Measurements from ENCODE around the gene THTPA. TPM values are rescaled to one million over a fixed set of nuclear protein-coding genes. Genes with fewer than 3 reads are reported as not detected.

Gene THTPA
- total and polyA plus RNA-seq, 2 of the 13 experiments (the other 11 are each of a cell fraction or from before 2014, with no cell fraction given): 7.4 to 8.7 TPM

DNA sequence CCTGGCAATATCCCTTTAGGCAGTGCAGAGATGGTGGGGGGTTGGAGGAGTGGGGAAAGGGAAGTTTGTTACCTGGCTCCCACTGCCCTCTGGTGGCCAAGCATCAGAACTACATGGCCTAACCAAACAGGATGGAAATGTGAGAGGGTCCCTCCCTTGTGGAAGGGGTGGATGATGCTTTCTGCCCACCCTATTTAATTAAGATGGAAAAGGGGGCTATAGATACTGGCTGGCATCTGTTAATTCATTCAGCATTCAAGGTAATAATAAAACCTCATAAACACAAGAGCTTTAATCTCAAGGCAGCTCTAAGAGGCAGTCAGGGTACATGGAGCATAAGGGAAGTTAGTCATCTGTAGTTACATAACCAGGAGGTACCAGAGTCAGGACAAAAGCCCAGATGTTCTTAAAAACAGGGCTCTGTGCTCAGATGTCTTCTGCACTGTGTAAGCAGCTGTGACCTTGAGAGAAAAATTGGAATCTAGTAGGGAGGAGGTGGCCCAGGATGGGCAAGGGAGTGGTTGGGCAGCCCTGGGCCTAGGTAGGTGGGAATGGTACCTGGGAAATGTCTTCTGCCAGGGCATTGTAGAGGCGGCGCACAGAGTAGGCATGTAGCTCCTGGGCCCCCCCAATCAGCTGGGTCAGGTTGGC is 6.9 kb downstream of the THTPA start (continued):
- TF ChIP-seq, protein P1, sequence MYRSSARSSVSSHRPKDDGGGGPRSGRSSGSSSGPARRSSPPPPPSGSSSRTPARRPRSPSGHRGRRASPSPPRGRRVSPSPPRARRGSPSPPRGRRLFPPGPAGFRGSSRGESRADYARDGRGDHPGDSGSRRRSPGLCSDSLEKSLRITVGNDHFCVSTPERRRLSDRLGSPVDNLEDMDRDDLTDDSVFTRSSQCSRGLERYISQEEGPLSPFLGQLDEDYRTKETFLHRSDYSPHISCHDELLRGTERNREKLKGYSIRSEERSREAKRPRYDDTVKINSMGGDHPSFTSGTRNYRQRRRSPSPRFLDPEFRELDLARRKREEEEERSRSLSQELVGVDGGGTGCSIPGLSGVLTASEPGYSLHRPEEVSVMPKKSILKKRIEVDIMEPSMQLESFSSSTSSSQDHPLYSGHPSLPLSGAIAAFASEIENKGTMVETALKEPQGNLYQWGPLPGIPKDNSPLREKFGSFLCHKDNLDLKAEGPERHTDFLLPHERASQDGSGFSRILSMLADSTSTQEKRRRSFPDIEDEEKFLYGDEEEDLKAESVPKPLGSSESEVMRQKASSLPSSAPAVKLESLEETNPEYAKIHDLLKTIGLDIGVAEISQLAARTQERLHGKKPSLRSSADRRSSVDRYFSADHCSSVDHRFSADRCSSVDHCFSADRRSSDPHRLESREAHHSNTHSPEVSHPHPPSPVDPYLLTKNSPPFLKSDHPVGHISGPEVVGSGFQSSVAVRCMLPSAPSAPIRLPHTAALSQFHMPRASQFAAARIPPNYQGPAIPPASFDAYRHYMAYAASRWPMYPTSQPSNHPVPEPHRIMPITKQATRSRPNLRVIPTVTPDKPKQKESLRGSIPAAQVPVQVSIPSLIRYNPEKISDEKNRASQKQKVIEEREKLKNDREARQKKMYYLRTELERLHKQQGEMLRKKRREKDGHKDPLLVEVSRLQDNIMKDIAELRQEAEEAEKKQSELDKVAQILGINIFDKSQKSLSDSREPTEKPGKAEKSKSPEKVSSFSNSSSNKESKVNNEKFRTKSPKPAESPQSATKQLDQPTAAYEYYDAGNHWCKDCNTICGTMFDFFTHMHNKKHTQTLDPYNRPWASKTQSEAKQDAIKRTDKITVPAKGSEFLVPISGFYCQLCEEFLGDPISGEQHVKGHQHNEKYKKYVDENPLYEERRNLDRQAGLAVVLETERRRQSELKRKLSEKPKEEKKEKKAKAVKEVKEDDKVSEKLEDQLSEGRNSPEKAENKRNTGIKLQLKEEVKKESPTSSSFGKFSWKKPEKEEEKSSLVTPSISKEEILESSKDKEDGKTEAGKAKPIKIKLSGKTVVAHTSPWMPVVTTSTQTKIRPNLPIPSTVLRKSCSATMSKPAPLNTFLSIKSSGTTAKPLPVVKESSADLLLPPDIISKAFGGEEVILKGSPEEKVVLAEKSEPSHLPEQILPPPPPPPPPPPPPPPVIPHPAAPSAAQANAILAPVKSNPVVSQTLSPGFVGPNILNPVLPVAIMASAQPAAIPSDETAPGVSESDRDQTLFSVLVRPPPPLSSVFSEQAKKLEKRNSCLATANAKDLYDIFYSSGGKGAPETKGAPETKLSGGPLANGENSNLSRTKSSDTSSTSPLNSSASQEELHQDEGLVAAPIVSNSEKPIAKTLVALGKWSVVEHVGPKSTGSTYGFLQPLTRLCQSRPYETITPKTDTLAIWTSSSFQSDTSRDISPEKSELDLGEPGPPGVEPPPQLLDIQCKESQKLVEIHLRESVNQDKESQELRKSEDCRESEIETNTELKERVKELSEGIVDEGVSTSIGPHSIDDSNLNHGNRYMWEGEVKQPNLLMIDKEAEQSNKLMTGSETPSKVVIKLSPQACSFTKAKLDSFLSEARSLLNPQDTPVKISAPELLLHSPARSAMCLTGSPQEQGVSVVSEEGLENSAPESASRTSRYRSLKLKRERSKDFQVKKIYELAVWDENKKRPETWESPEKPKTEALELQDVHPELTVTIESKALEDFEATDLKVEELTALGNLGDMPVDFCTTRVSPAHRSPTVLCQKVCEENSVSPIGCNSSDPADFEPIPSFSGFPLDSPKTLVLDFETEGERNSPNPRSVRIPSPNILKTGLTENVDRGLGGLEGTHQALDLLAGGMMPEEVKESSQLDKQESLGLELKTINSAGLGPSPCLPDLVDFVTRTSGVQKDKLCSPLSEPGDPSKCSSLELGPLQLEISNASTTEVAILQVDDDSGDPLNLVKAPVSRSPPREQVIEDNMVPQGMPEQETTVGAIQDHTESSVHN (CRISPR knock-in tag; IDR thresholded peaks at IDR 0.05): 0 out of 2 replicates have a peak, but pooled peaks have one; percentile 9
- TF ChIP-seq, protein P2, sequence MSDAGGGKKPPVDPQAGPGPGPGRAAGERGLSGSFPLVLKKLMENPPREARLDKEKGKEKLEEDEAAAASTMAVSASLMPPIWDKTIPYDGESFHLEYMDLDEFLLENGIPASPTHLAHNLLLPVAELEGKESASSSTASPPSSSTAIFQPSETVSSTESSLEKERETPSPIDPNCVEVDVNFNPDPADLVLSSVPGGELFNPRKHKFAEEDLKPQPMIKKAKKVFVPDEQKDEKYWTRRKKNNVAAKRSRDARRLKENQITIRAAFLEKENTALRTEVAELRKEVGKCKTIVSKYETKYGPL (CRISPR knock-in tag; IDR thresholded peaks at IDR 0.05): 0 out of 2 replicates have a peak, but pooled peaks have one; percentile 50
- TF ChIP-seq MYNN (CRISPR knock-in tag; IDR thresholded peaks at IDR 0.05; ENCODE audit: low read depth) (peak; percentile 66; the same call in 1 of the 2 replicates), RBM39 (IDR thresholded peaks at IDR 0.05; ENCODE audit: low read depth, low read length, poor library complexity, severe bottlenecking) (peak; percentile 29), MAZ (IDR thresholded peaks at IDR 0.05; ENCODE audit: borderline replicate concordance, low read depth, low read length) (peak; percentile 58; the same call in 1 of the 2 replicates), MAZ (CRISPR knock-in tag; IDR thresholded peaks at IDR 0.05; ENCODE audit: low read depth) (no peak), AGO2 (optimal IDR thresholded peaks at IDR 0.05; ENCODE audit: low read depth, low read length) (no peak), POLR2AphosphoS5 (IDR thresholded peaks at IDR 0.05; ENCODE audit: low read depth, low read length) (peak; percentile 29; the same call in 1 of the 2 replicates), FIP1L1 (IDR thresholded peaks at IDR 0.05; ENCODE audit: borderline replicate concordance, insufficient read depth, low read depth, low read length) (no peak), FLYWCH1 (CRISPR knock-in tag; IDR thresholded peaks at IDR 0.05) (no peak), SRY (CRISPR knock-in tag; IDR thresholded peaks at IDR 0.05) (0 out of 2 replicates have a peak, but pooled peaks have one; percentile 16)
- TF ChIP-seq, protein P3, sequence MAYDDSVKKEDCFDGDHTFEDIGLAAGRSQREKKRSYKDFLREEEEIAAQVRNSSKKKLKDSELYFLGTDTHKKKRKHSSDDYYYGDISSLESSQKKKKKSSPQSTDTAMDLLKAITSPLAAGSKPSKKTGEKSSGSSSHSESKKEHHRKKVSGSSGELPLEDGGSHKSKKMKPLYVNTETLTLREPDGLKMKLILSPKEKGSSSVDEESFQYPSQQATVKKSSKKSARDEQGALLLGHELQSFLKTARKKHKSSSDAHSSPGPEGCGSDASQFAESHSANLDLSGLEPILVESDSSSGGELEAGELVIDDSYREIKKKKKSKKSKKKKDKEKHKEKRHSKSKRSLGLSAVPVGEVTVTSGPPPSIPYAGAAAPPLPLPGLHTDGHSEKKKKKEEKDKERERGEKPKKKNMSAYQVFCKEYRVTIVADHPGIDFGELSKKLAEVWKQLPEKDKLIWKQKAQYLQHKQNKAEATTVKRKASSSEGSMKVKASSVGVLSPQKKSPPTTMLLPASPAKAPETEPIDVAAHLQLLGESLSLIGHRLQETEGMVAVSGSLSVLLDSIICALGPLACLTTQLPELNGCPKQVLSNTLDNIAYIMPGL (CRISPR knock-in tag; IDR thresholded peaks at IDR 0.05; ENCODE audit: borderline replicate concordance in 1 of 2, low read depth in 1 of 2): peak; percentile 78 to 85
- TF ChIP-seq, protein P4, sequence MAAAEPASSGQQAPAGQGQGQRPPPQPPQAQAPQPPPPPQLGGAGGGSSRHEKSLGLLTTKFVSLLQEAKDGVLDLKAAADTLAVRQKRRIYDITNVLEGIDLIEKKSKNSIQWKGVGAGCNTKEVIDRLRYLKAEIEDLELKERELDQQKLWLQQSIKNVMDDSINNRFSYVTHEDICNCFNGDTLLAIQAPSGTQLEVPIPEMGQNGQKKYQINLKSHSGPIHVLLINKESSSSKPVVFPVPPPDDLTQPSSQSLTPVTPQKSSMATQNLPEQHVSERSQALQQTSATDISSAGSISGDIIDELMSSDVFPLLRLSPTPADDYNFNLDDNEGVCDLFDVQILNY (CRISPR knock-in tag; conservative IDR thresholded peaks at IDR 0.05): 0 out of 2 replicates have a peak, but pooled peaks have one; percentile 28

Measured in HepG2 (cell line).